Measurements from ENCODE around the gene STRIT1.
"Not testable (repeated sequence)": the region's sequence is repeated elsewhere in the genome, so short reads cannot be mapped to it uniquely, and the experiment has no call there.

The STRIT1 gene

DNA sequence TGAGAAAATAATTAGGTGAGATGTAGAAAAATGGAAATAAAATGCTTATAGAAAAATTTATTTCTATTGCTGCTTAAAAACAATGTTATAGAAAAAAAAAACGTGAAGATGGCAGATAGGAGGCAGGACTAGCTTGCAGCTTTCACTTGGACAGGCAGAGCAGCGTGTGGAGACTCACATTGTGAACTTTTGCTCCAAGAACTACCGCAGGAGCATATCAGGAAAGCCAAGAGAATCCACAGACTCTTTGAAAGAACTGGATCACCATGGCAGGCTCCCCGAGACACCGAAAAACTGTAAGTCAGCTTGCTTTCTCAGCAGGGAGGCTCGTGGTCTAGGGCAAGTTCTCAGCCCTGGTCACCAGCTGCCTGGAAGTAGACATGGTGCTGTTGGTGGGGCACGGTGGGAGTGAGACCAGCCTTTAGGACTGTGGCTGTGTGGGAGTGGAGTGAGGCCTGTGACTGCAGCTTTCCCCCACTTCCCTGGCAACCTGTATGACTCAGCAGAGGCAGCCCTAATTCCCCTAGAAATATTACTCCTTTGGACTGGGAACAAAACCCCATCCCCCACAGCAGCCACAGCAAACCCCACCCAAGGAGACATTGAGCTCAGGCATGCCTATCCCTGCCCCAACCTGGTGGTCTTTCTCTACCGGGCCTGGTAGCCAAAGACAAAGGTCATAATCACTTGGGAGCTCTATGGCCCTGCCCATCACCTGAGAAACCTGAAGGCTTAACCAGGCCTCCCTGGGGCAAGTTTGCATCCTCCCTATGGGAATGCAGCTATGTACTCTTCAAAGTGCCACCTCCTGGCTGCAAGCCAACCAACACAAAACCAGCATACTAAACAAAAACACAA is 22.8 kb downstream of the STRIT1 start:
- CTCF ChIA-PET = no interaction called here
- Mint-ChIP-seq H3K9me3 (no peaks in the 10 kb centered on the region), H3K27ac (no peak overlapping the region)

DNA sequence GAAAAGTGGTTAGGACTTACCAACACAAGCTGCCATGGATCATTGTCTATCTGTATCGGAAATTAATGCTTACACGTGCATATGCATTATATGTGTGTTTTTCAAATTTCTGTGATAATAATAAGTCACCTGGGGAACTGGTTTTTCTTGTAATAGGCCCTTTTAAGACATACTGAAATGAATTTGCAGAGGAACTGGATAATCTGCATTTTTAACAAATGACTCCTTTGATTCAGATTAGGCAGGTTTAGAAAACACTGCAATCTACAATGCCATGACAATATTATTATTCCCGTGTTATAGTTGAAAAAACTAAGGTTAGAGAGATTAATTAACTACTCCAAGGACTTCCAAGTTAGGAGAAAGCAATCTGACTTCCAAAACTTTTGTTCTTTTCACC is 23.4 kb downstream of the STRIT1 start:
- Mint-ChIP-seq H3K36me3 (no peaks in the 10 kb centered on the region), H3K4me3 (no peak overlapping the region), H3K27me3 (no peaks in the 10 kb centered on the region), H3K4me1 (no peaks in the 10 kb centered on the region), H3K27ac (no peak overlapping the region), H3K9me3 (no peaks in the 10 kb centered on the region)
- DNase-seq = no peak
- CTCF ChIA-PET = no interaction called here

More for the DNA sequence above, 22.8 kb downstream of the STRIT1 start:
- no peak overlapping the region for H3K4me3 Mint-ChIP-seq
- DNase-seq = no peak
- no peaks in the 10 kb centered on the region for H3K27me3 Mint-ChIP-seq
- H3K36me3 Mint-ChIP-seq = no peaks in the 10 kb centered on the region
- no peaks in the 10 kb centered on the region for H3K4me1 Mint-ChIP-seq

- H3K4me3 Mint-ChIP-seq, CTCF ChIA-PET, H3K9me3 Mint-ChIP-seq, DNase-seq, H3K27ac Mint-ChIP-seq, H3K4me1 Mint-ChIP-seq, H3K36me3 Mint-ChIP-seq, H3K27me3 Mint-ChIP-seq: not testable (repeated sequence)
Measured at GRCh38 chr3:155262855-155263254, 30.6 kb downstream of the STRIT1 start.

DNA sequence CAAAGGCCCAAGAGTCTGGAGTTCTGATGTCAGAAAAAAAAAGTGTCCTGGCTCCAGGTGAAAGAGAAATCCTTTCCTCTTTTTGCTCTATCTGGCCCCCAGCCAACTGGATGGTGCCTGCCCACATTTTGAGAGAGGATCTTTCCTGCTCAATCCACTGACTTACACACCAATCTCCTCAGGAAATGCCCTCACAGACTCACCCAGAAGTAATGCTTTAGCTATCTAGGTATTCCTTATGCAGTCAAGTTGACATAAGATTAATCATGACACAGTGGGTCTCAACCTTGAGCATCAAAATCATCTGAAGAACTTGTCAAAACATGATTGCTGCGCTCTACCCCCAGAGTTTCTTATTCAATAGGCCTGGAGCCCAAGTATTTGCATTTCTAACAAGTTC is 31.2 kb downstream of the STRIT1 start:
- Mint-ChIP-seq H3K4me3 (no peak overlapping the region), H3K27me3 (no peaks in the 10 kb centered on the region), H3K9me3 (no peaks in the 10 kb centered on the region), H3K27ac (no peak overlapping the region), H3K4me1 (no peaks in the 10 kb centered on the region), H3K36me3 (no peaks in the 10 kb centered on the region)
- DNase-seq = no peak
- CTCF ChIA-PET = no interaction called here

- H3K9me3 Mint-ChIP-seq = no peaks in the 10 kb centered on the region
- CTCF ChIA-PET = no interaction called here
Measured at GRCh38 chr3:155254445-155254844, 39.0 kb downstream of the STRIT1 start.

DNA sequence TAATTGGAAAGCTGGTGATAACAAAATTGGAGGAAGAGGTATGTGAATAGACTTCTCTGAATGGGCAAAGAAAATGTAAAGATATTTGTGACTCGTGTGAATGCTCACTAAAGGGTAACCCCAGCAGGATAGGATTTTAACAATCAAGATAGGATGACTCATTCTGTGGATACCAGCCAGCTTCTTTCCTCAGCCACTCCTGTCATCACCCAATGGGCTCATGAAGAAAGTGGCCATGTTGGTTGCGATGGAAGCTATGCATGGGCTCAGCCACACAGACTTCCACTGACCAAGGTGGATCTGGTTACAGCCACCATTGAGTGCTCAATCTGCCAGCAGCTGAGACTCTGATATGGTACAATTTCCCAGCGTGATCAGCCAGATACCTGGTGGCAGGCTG is 40.9 kb downstream of the STRIT1 start:
- DNase-seq = no peak
- no peaks in the 10 kb centered on the region for H3K36me3 Mint-ChIP-seq
- no peaks in the 10 kb centered on the region for H3K9me3 Mint-ChIP-seq
- CTCF ChIA-PET = no interaction called here
- no peaks in the 10 kb centered on the region for H3K4me1 Mint-ChIP-seq
- no peak overlapping the region for H3K27ac Mint-ChIP-seq
- H3K27me3 Mint-ChIP-seq = no peaks in the 10 kb centered on the region
- no peak overlapping the region for H3K4me3 Mint-ChIP-seq

More at GRCh38 chr3:155254445-155254844, 39.0 kb downstream of the STRIT1 start:
- Mint-ChIP-seq H3K36me3 (no peaks in the 10 kb centered on the region), H3K4me3 (no peak overlapping the region), H3K27ac (no peak overlapping the region), H3K4me1 (no peaks in the 10 kb centered on the region), H3K27me3 (no peaks in the 10 kb centered on the region)
- no peak for DNase-seq

DNA sequence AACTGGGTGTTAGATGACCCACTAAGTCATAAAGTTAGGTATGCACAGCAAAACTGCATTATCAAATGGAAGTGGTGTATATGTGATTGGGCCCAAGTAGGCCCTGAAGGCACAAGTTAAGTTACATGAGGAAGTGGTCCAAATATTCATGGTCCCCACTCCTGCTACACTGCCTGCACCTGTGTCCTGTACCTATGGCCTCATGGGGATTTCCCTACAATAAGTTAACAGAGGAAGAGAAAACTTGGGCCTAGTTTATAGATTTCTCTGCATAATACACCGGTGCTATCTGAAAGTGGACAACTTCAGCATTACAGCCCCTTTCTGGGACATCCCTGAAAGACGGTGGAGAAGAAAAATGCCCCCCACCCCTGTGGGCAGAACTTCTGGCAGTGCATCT is 41.5 kb downstream of the STRIT1 start:
- CTCF ChIA-PET = no interaction called here
- no peaks in the 10 kb centered on the region for H3K36me3 Mint-ChIP-seq
- H3K4me3 Mint-ChIP-seq = no peak overlapping the region
- no peak for DNase-seq
- no peak overlapping the region for H3K27ac Mint-ChIP-seq
- H3K27me3 Mint-ChIP-seq = no peaks in the 10 kb centered on the region
- H3K4me1 Mint-ChIP-seq = no peaks in the 10 kb centered on the region
- H3K9me3 Mint-ChIP-seq = no peaks in the 10 kb centered on the region

- no peak for DNase-seq
- Mint-ChIP-seq H3K9me3 (no peaks in the 10 kb centered on the region), H3K4me3 (no peak overlapping the region), H3K36me3 (no peaks in the 10 kb centered on the region), H3K4me1 (no peaks in the 10 kb centered on the region), H3K27ac (no peak overlapping the region), H3K27me3 (no peaks in the 10 kb centered on the region)
- CTCF ChIA-PET = no interaction called here
Measured at GRCh38 chr3:155248531-155249187, 44.8 kb downstream of the STRIT1 start.

- CTCF ChIA-PET = no interaction called here
- DNase-seq = no peak
- Mint-ChIP-seq H3K36me3 (no peaks in the 10 kb centered on the region), H3K27me3 (no peaks in the 10 kb centered on the region), H3K4me3 (no peak overlapping the region), H3K4me1 (no peaks in the 10 kb centered on the region), H3K9me3 (no peaks in the 10 kb centered on the region), H3K27ac (no peak overlapping the region)
Measured at GRCh38 chr3:155244699-155245098, 48.8 kb downstream of the STRIT1 start.

GRCh38 chr3:155244216-155244615 is 49.3 kb downstream of the STRIT1 start:
- CTCF ChIA-PET = no interaction called here

DNA sequence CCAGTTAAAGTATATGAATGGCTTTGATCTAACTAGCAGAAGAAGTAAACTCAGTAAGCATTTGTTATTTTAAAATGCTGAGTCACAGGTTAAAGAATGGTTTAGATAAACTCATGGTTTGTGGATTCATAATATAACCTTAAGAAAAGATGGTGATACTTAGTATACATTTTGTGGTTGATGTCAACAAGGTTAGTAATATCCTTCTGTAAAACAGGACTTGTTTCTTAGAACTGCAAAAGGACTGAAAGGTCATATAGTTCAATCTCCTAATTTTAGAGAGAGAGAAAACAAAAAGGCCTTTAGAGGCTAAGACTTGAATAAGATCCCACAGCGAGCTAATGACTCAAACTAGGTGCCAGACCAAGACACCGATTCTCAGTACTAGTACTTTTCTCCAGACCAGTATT is 50.0 kb downstream of the STRIT1 start:
- DNase-seq = no peak
- CTCF ChIA-PET = no interaction called here
- Mint-ChIP-seq H3K9me3 (no peaks in the 10 kb centered on the region), H3K4me3 (no peak overlapping the region), H3K27me3 (no peaks in the 10 kb centered on the region), H3K36me3 (no peaks in the 10 kb centered on the region), H3K27ac (no peak overlapping the region), H3K4me1 (no peaks in the 10 kb centered on the region)

More at GRCh38 chr3:155244216-155244615, 49.3 kb downstream of the STRIT1 start:
- no peak overlapping the region for H3K27ac Mint-ChIP-seq
- no peaks in the 10 kb centered on the region for H3K27me3 Mint-ChIP-seq
- H3K4me3 Mint-ChIP-seq = no peak overlapping the region
- H3K4me1 Mint-ChIP-seq = no peaks in the 10 kb centered on the region
- H3K9me3 Mint-ChIP-seq = no peaks in the 10 kb centered on the region
- H3K36me3 Mint-ChIP-seq = no peaks in the 10 kb centered on the region
- no peak for DNase-seq

DNA sequence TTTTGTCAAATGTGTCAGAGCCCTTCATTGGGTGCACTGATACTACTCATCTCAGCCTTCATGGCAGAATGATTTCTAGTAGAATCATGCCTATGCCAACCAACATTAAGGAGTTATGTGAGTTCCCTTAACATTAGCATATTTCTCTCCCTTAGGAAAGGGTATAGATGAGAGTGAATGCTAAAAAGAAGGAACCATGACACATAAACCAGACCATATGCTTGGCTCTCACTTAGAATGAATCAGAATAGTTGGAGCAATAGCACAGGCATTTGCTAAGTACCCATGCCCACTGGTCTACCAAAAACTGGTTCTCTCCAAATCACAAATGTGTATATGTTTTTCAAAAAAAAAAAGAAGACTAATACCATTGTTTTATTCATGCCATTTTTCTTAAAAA is 51.1 kb downstream of the STRIT1 start:
- Mint-ChIP-seq H3K27ac (no peak overlapping the region), H3K4me1 (no peaks in the 10 kb centered on the region), H3K4me3 (no peak overlapping the region), H3K36me3 (no peaks in the 10 kb centered on the region), H3K27me3 (no peaks in the 10 kb centered on the region), H3K9me3 (no peaks in the 10 kb centered on the region)
- CTCF ChIA-PET = no interaction called here
- DNase-seq = no peak

DNA sequence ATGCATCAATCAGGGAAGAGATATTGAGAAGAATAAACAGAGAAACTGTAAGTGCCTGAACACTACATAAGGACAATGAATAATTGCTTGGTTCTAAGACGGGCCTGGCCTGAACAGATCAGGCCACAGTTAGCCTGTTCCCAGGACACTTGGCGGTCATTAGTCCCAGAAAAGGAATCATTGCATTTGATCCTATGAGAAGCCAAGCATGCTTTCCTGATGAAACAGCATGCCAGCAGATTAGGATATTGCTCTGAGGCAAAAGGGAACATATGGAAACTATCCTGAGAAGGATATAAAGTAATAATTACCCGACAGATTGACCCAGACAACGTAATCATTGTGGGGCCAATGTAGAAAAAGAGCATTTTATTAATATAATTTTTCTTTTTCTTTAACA is 51.9 kb downstream of the STRIT1 start:
- no peaks in the 10 kb centered on the region for H3K36me3 Mint-ChIP-seq

More for the DNA sequence above, 51.9 kb downstream of the STRIT1 start:
- Mint-ChIP-seq H3K27ac (no peak overlapping the region), H3K4me1 (no peaks in the 10 kb centered on the region), H3K9me3 (no peaks in the 10 kb centered on the region), H3K4me3 (no peak overlapping the region), H3K27me3 (no peaks in the 10 kb centered on the region)
- no peak for DNase-seq
- CTCF ChIA-PET = no interaction called here

Data from activated naive CD4-positive, alpha-beta T cell treated with anti-CD3 and anti-CD28 coated beads, Interleukin-2, amount 10 ng/mL, durations not matched to agents 7 days and 5 days (primary cell).